NCI-H524 (cell line): ENCODE measurements around the gene CPVL.

Experiments used
- DNase-seq, 2 experiments: peaks; one replicate each; lab custom pipeline; 2025; lab: John Stamatoyannopoulos, UW

The CPVL gene

DNA sequence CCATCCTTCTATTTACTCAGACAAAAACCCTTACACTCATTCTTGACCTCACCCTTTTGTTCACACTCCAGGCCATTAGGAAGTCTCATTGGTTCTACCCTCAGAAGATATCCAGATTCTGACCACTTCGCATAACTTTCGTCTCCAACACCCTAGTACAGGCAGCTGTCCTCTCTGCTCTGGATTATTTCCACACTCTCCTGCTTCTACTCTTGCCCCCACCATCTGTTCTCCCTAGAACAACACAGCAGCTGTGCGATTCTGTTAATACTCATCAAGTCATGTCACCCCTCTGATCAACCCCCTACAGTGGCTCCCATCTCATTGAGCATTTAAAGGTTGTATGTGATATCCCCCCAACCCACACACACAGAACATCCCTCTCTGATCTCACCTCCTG is 172.7 kb downstream of the CPVL start:
- DNase-seq: peak in 1 of 2 experiments; percentile 60

DNA sequence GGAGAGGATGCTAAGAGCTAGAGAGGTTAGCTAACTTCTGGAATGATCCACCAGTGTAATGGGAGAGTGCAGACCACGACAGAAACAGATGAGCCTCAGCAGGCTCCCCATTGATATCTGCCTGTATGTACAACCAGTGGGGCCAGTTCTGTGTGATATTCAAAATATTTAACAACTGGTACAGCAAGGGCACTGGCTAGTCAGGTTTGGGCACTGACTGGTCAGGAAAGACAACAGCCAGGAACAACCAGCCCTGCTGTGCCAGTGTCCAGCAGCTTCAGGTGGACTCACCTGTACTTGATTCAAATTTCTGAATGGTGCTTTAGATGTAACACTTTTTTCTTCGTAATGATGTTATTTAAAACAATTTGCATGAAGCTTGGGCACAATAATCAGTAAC is 182.3 kb downstream of the CPVL start:
- no peak for DNase-seq

DNA sequence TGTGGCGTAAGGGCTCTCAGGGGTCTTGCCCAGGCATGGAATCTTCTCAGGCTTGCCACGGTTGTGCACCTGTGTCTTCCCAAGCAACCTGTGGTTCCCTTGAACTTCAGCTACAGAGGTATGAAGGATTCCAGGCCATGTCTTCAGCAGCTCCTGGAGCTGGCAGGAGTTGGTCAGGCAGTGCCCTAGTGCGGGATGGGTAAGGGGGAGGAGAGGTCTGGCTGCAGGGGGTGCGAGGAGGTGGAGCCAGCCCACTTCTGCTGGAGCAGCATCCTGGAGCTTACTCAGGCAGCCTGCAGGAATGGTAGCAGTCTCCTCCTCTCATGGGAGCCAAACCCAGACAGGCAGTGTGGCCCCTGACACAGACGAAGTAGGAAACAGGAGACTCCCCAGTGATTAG is 184.4 kb downstream of the CPVL start:
- DNase-seq: no peak

DNA sequence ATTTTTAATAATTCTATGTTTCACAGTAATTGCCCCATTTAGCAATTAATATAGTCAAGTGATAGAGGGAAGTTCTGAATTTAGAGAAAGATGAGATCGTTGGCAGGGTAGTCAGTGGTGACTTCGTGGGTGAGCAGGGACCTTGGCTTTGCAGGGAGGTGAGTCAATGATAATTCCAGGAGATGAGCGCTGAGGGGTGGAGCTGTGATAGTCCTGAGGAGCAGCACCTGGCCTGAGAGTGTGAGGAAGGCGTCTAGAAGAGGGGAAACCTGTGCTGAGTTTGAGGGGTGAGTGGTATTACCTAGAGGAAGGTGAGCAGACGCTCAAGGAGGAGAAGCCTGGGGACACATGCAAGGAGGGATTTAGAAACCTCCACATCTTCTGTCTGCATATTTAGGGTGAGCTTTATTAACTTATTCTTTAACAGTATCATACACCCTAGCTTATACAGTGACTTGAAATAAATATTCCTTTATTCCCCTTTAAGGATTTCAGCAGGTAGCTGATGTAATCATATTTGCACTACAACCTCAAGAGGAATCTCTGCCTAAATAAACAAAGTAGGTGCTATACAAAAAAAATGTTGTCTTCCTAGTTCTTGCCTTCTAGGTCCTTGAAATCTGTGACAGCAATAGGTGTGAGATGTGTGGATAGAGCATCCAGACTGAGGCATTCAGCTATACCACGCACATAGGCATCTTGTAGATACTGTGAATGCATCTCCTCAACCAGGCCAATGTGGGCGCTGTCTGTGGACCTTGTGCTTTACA is 186.1 kb downstream of the CPVL start:
- no peak for DNase-seq

DNA sequence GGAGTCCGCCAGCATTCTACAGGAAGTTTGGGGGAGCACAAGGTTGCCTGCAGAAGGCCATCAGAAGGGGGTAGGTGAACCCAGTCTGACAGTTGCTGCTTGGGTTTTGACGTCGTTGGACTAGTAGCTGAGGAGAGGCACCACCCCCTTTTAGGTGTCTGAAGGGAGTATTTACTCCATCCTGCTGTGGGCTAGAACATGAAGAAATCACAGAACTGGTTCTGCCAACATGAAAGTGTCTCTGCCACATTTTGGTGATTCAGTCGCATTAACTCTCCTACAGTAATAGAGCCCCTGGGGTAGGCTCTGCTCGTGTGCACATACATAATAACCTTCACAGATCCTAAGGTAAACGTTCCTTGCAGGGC is 187.4 kb downstream of the CPVL start:
- DNase-seq: no peak

DNA sequence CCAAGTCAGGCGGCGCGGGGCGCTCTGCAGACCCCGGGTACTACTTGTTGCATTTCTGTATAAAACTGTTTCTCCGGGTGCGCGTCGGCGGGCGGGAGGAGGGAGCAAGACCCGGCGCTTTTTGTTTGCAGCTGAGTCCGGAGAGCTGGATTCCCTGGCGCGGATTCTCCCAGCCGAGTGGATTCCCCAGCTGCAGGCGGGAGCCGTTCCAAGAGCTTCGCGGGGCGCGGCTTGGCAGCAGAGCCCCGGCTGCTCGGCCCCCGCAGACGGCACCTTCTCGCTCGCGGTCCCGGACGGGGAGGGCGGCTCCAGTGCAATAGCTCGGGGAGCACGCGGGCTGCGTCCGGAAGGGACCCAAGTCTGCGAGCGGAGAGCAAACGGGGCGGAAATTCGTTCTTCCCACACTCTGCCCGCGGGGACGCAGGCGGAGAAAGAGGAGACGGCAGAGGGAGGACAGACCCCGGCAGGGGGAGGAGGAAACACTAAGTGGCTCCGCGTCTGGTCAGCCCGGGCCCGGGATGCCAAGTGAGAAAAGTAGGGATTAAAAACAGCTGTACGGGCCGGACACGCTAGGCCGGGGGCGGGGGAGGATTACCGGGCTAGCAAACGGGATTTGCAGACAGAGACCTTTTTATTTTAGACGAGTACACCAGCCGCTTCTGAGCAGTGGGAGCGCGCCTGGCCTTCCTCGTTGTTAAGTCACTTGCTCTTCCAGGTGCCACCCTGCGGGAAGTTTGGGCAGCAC is 187.9 kb downstream of the CPVL start, which contains the start of gene TRIL:
Gene TRIL (minus strand): TSS at position 96 of the 745 bp plus-strand sequence. CDS start 284 bp downstream, outside the sequence.
- DNase-seq: peak; percentile 76 to 79

DNA sequence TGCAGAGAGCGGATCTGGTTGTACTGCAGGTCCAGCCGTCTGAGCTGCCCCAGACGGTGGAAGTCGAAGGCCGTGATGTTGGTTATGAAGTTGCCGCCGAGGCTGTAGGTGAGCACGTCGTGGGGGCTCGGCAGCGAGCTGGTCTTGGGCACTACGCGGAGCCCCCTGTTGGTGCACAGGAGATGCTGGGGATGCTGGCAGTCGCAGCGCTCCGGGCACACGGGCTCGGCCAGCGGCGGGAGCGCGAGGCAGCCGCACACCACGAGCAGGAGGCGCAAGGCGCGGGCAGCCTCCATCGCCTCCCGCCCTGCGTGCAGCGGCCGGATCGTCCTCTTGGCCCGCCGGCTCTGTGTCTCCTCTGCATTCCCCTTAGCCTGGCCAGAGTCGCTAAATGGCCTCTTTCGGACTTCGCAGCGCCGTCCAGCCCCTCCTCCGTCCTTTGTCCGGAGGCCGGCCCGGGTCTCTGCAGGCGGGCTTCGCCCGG is 188.5 kb downstream of the CPVL start:
- no peak for DNase-seq

DNA sequence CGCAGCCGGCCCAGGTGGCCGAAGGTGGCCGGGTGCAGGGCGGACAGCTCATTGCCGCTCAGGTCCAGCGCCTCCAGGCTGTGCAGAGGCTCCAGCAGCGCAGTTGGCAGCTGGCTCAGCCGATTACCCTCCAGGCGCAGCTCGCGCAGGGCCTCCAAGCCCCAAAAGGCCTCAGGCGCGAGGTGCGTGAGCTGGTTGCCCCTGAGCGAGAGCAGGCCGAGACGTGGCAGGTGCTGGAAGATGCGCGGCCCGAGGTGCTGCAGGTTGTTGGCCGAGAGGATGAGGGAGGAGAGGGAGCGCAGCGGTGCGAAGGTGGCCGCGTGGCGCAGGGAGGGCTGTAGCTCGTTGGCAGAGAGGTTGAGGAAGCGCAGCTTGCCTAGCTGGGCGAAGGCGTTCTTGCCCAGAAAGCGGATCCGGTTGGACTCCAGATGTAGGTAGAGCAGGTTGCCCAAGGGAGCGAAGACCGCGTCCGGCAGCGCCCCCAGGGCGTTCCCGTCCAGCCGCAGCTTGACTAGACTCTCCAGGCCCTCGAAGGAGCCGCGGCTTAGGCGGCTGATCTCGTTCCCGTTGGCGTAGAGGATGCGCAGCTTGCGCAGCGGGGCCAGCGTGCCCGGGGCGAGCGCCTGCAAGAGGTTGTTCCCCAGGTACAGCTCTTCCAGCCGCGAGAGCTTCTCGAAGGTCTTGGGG is 189.1 kb downstream of the CPVL start:
- peak in 1 of 2 experiments; percentile 56 for DNase-seq

DNA sequence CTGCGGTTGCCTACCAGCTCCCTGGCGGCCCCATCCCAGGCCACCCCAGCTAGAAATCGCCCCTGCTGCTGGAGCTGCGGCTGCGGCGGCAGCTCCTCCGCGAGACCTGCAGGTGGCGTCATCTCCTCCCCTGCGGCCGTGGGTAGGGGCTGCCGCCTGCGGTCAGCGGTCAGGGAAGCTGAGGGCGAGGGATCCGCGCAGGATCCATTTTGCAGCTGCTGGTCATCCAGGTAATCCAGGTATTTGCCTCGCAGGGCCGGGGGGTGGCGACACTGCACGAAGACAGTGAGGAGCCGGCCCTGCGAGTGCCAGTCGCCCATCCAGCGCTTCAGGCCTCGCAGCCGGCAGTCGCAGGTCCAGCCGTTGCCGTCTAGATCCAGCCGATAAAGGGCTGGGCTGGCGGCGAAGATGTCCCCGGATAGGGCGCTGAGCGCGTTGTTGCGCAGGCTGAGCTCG is 189.7 kb downstream of the CPVL start:
- DNase-seq: peak; percentile 43 to 68

DNA sequence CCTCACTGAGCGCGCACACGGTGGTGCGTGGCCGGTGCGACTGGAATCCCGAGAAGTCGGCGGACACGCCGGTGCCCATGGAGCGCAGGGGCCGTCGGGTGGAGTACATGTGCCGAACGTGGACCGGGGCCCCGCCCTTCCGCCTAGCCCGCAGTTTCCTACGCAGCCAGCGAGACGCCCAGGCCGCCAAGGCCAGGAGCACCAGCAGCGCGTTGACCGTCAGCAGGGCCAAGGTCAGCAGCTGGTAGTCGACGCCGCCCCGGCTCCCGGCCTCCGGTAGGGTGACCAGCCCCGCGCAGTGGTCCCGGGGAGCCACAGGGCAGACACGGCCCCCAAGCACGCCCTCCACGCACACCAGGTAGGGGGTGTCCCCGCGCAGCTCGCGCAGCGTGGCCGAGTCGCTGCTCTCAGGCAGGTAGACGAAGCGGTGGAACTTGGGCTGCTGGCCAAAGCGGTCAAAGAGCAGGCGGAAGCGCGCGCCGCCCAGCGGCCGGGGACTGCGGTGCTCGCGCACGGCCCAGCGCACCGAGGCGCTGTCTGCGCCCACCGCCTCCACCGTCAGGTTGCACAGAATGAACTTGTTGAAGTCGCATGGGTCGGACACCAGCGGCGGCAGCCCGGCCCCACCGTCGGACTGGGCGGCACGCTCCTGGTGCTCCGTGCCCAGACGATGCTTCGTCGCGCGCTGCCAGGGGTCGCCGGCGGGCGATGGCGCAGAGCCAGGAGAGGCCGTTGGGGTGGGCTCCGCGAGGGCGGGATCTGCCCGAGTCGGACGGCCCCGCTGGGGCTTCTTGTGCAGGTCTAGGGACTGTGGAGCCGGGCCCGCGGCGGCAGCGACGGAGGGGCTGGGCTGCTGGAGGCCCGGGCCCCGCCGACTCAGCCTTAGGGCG is 190.4 kb downstream of the CPVL start:
- DNase-seq: peak; percentile 10 to 60

DNA sequence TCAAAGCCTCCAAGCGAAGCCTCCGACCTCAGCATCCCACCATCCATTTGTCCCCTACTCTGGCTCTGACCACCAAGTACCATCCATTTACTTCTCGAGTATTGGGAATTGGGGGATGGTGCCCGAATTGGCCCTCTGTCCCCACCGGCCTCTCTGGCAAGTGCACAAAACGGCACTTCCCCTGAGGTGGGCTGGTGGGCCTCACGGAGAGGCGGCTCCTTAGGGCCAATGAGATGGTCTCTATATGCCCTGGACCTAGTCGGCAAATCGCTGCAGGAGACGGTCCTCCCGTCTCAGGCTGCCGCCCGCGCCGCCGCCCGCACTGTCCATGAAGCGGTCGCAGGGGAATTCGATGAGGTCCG is 191.0 kb downstream of the CPVL start:
- no peak for DNase-seq

DNA sequence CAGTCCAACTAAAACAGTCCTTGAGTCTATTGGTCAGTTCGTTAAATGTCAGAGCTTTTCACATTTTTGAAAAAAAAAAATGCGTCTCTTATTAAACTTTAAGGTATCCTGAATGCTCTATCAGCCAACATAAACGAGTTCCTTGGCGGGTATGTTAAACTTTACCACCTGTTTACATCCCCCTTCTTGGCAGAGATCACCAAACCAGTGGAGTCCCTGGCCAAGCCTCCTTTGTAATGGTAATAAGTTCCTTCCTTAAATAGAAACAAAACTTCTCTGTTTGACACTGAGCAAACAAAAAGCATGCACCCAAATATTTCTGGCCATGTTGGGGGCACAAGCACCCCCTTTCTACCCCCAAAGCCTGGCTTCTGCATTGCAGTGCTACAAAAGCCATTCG is 191.4 kb downstream of the CPVL start:
- DNase-seq: no peak

DNA sequence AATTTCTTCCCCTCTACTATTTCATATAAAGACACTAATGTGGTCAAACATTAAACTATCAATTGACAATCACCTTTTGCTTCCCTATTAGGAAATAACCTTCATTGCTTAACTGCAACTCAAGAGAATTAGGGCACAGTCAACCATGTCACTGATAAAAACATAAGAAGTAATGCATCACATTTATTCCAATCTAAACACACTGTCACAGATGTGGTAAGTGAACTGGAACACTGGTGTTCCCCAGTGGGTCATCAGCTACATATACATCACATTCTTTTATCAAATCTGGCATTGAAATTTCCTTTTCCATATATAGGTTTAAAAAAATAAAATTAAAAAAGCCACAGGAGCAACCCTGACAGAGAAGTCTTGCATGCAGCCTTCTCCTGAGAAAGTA is 191.9 kb downstream of the CPVL start:
- no peak for DNase-seq

DNA sequence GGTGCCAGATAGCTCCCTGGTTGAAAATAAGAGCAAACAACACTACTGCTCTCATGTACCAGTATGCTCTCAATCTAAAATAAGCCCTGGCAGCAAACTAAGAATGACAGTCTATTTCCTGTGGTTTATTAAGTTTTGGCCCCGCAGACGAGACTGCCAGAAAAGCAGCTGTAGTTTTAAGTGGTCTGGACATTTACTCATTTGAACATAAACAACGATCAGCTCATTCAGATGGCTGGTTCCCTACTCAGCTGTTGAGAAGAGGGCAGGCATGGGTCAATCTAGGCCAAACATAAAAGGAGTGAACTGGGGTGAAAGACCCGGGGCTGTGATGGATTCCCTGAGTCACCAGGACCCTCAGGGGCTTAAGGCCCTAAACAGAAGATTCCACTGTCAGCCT is 192.7 kb downstream of the CPVL start:
- DNase-seq: no peak
